Trophoblast cell (in vitro differentiated cells and primary cell): ENCODE measurements around the gene IFT57.

ENCODE experiments used
- DNase-seq, 2 donors: peaks; one replicate each; pipeline ENCODE4 v3.0.0-alpha.2; 2016
- H2AFZ ChIP-seq: 2 replicates; pipeline ENCODE4 v1.6.1; 2013; ENCODE audit warnings: low read length, moderate library complexity, mild to moderate bottlenecking; ENCODE audit not compliant: insufficient read depth, poor library complexity
- H2AK5ac ChIP-seq: 2 replicates; pipeline ENCODE4 v1.6.1; 2013; ENCODE audit warnings: mild to moderate bottlenecking, low read length
- H2BK120ac ChIP-seq: 2 replicates; pipeline ENCODE4 v1.6.1; 2013; ENCODE audit warnings: low read length, mild to moderate bottlenecking, moderate library complexity; ENCODE audit not compliant: insufficient read depth, poor library complexity
- H2BK12ac ChIP-seq: 2 replicates; pipeline ENCODE4 v1.6.1; 2013; ENCODE audit warnings: mild to moderate bottlenecking, low read length, moderate library complexity
- H2BK5ac ChIP-seq: 2 replicates; pipeline ENCODE4 v1.6.1; 2013; ENCODE audit warnings: low read length, low read depth, moderate library complexity, mild to moderate bottlenecking; ENCODE audit not compliant: poor library complexity
- H3K14ac ChIP-seq: 2 replicates; pipeline ENCODE4 v1.6.1; 2013; ENCODE audit warnings: mild to moderate bottlenecking, low read length
- H3K18ac ChIP-seq: 2 replicates; pipeline ENCODE4 v1.6.1; 2013; ENCODE audit warnings: mild to moderate bottlenecking, low read length
- H3K23ac ChIP-seq: 2 replicates; pipeline ENCODE4 v1.6.1; 2013; ENCODE audit warnings: low read length
- H3K27ac ChIP-seq: 2 replicates; pipeline ENCODE4 v1.5.1; 2013; ENCODE audit warnings: low read depth, mild to moderate bottlenecking, inconsistent platforms, low read length, moderate library complexity
- H3K27me3 ChIP-seq: 2 replicates; pipeline ENCODE4 v1.6.1; 2013; ENCODE audit warnings: inconsistent platforms, mild to moderate bottlenecking, low read length, moderate library complexity; ENCODE audit not compliant: insufficient read depth
- H3K36me3 ChIP-seq, 2 experiments: 1 replicate in 1 of 2; 2 replicates in 1 of 2; pipeline ENCODE4 v1.6.1; 2013; ENCODE audit warnings: low read length in 2 of 2, mild to moderate bottlenecking in 2 of 2, moderate library complexity in 1 of 2; ENCODE audit not compliant: insufficient read depth in 2 of 2, control insufficient read depth in 1 of 2
- H3K4ac ChIP-seq: 2 replicates; pipeline ENCODE4 v1.6.1; 2013; ENCODE audit warnings: low read depth, mild to moderate bottlenecking, low read length, moderate library complexity
- H3K4me1 ChIP-seq, 2 experiments: 1 replicate in 1 of 2; 2 replicates in 1 of 2; pipeline ENCODE4 v1.6.1; 2013; ENCODE audit warnings: low read length in 2 of 2, mild to moderate bottlenecking in 2 of 2, moderate library complexity in 1 of 2; ENCODE audit not compliant: insufficient read depth in 2 of 2, control insufficient read depth in 1 of 2
- H3K4me2 ChIP-seq: 2 replicates; pipeline ENCODE4 v1.6.1; 2013; ENCODE audit warnings: inconsistent platforms, mild to moderate bottlenecking, low read length, moderate library complexity
- H3K4me3 ChIP-seq: 2 replicates; pipeline ENCODE4 v1.5.1; 2013; ENCODE audit warnings: mild to moderate bottlenecking, low read depth, low read length, inconsistent platforms
- H3K79me1 ChIP-seq: one replicate; pipeline ENCODE4 v1.6.1; 2013; ENCODE audit warnings: low read length
- H3K79me2 ChIP-seq: 2 replicates; pipeline ENCODE4 v1.6.1; 2013; ENCODE audit warnings: low read length, mild to moderate bottlenecking; ENCODE audit not compliant: control insufficient read depth, insufficient read depth, poor library complexity
- H3K9ac ChIP-seq: 2 replicates; pipeline ENCODE4 v1.6.1; 2013; ENCODE audit warnings: mild to moderate bottlenecking, low read length
- H3K9me3 ChIP-seq: 2 replicates; pipeline ENCODE4 v1.6.1; 2013; ENCODE audit warnings: low read depth, mild to moderate bottlenecking, control low read depth, inconsistent platforms, low read length; ENCODE audit not compliant: insufficient read depth
- H4K12ac ChIP-seq: 2 replicates; pipeline ENCODE4 v1.6.1; 2013; ENCODE audit warnings: low read depth, mild to moderate bottlenecking, low read length, moderate library complexity
- H4K8ac ChIP-seq: 2 replicates; pipeline ENCODE4 v1.6.1; 2013; ENCODE audit warnings: low read depth, mild to moderate bottlenecking, low read length, moderate library complexity
- H4K91ac ChIP-seq: one replicate; pipeline ENCODE4 v1.6.1; 2013; ENCODE audit warnings: low read depth, mild to moderate bottlenecking, low read length, moderate library complexity
- WGBS: extraction: QIAGEN DNeasy Blood & Tissue Kit; methylation state at CpG from one replicate; pipeline ENCODE4 v1.1.7; 2013; ENCODE audit warnings: missing lambda C conversion rate; ENCODE audit not compliant: insufficient read length, insufficient coverage; ENCODE audit errors: extremely low coverage; 5-methylcytosine and 5-hydroxymethylcytosine counted together

Gene IFT57

GRCh38 chr3:108110934-108111333, 111.3 kb downstream of the IFT57 start:
- Histone ChIP-seq H3K9me3 (no peaks in the 10 kb centered on the region), H3K14ac (no peak overlapping the region), H3K4me3 (no peak overlapping the region), H3K4me1 (peaks cover 2 to 6% of the 10 kb centered on the region in 2 experiments), H3K4ac (no peak overlapping the region), H3K9ac (no peak overlapping the region), H3K18ac (no peak overlapping the region), H3K23ac (no peak overlapping the region), H3K79me1 (no peaks in the 10 kb centered on the region), H3K36me3 (no peaks in the 10 kb centered on the region), H4K12ac (no peak overlapping the region), H4K8ac (no peak overlapping the region), H3K27ac (no peak overlapping the region), H2BK12ac (no peak overlapping the region), H2BK5ac (no peak overlapping the region), H3K27me3 (no peaks in the 10 kb centered on the region), H4K91ac (no peak overlapping the region), H3K79me2 (no peaks in the 10 kb centered on the region), H2AFZ (no peak overlapping the region), H2BK120ac (no peak overlapping the region), H3K4me2 (no peak overlapping the region), H2AK5ac (no peak overlapping the region)
- no peak for DNase-seq
- WGBS = no CpG with 5 or more reads among the region's 3 CpGs
